Measurements from ENCODE around the gene CDH4.

The CDH4 gene

DNA sequence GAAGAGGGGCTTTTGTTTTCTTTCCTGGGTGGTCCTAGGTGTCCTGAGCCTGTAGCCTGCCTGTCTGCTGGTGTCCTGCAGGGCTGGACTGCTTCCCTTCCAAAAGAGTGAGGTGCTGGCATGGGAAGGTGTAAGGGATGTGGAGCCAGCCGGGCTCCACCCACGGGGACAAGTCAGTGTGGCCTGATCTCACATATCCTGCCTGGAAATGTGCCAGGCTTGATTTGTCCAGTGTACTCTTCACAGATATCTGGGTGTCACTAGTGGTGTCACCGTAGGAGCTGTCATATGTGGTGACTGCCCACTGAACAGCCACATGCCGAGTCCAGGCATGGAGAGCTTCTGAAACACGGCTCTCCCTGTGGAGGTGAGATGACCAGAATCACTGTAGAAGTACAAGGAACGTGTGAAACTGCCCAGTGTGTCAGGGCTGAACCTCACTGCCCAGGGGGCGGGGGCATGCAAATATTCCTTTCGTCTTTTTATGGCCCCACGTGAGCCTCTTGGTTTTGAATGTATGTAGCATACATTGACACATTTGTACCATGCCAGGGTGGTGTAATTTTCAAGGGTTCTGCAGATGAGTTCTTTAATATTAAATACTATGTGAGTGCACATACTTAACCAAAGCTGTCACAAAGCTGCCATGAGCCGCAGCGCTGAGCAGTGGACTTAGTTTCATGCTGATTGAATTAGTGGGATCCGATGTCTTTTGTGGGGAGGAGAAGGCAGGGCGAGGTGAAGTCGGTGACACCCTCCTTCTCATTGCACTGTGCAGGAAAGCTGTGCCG is 55.8 kb downstream of the CDH4 start:
- no peak for TF ChIP-seq POLR2A (IDR thresholded peaks at IDR 0.05; ENCODE audit: low read length)
- no peak for TF ChIP-seq GATA1 (IDR thresholded peaks at IDR 0.05; ENCODE audit: low read depth, low read length)
- DNase-seq, result no peak

DNA sequence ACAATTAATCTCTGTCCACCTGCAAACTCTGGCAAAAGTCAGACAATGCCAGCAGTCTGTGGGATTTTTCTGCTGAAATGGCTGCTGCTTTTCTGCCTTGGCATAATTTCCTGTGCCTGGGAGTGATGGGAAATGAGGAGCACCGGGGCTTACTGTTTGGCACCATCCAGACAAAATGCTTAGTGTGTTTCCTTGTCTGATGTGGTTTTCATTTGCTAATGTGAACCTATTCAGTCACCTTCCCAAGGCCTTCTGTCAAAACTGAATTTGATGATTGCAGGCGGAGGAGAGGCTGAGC is 56.4 kb downstream of the CDH4 start:
- DNase-seq, result no peak
- TF ChIP-seq POLR2A (IDR thresholded peaks at IDR 0.05; ENCODE audit: low read length), result no peak

DNA sequence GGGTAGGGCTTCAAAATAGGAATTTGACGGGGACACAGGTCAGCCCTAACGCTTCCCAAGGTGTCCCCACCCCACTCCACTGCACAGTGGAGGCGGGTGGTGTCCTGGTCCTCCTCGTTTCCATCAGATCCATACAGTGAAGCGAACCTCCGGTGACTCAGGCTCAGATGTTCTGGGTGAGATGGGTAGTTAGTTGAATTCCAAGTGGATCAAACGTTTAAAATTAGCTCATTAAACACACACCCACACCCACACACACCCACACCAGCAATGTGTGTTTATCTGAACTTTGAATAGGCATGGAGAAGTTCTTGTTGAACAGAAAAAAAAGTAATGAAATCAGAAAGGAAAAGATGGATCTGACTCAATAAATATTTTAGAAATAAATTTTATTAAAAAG is 58.9 kb downstream of the CDH4 start:
- DNase-seq, result no peak
- TF ChIP-seq GATA1 (IDR thresholded peaks at IDR 0.05; ENCODE audit: low read depth, low read length) (no peak), POLR2A (IDR thresholded peaks at IDR 0.05; ENCODE audit: low read length) (no peak)

DNA sequence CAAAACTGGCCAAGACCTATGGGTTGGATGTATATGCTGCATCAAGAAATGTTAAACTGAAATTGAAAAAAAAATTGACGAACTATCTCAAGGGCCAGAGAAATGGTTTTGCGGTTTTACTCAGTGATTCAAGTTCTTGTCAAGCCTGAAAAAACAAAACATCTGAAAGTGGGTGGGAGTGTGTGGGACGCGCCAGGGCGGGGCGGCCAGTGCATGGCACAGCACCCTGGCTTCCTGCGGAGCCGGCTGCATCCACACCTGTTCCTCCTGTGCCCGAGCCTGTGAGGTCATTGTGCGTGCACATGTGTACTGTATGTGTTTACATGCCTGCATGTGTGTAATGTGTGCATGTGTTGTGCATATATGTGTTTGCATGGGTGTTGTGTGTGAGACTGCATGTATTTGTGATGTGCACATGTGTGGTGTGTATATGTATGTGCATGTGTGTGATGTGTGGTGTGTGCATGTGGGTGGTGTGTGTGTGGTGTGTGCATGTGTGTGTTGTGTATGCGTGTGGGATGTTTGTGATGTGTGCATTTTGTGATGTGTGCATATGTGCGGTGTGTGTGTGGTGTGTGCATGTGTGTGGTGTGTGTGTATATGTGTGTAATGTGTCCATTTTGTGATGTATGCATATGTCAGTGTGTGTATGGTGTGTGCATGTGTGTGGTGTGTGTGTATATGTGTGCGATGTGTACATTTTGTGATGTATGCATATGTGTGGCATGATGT is 59.8 kb downstream of the CDH4 start:
- no peak for DNase-seq
- TF ChIP-seq GATA1 (IDR thresholded peaks at IDR 0.05; ENCODE audit: low read depth, low read length), result no peak
- no peak for TF ChIP-seq POLR2A (IDR thresholded peaks at IDR 0.05; ENCODE audit: low read length)

DNA sequence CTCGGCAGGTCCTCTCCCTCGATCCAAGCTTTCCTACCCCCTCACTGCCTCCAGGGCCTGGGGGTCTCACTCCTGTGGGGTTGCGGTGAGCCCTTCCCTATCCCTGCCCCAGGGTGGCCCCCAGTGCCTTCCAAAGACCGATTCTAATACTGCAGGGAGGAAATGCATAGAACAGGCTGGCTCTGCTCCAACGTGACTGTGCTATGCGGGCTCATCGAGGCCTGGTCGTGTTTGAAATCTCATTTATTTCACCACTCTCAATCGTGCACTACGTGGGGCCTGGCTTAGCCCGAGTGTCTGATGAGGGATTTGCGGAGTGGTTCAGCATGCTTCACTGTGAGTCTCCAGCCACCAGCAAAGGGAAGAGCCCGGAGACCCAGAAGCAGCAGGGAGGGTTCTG is 60.9 kb downstream of the CDH4 start:
- no peak for DNase-seq

DNA sequence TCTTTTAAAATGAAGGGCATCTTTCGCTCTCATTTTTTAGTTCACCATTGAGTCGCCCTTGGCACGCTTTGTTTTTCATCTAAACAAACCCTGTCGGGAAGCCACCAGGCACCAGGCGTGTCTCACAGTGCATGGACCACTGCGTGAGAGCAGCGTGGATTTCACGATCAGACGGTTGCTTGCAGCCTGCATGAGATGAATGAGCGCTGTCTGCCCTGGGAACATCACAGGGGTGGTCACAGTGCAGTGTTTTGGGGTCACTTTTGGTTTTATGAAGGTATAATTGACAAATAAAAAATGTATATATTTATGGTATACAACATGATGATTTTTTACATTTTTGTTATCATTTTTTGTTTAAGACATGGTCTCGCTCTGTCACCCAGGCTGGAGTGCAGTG is 61.3 kb downstream of the CDH4 start:
- TF ChIP-seq GATA1 (IDR thresholded peaks at IDR 0.05; ENCODE audit: low read depth, low read length) (no peak), POLR2A (IDR thresholded peaks at IDR 0.05; ENCODE audit: low read length) (no peak)
- no peak for DNase-seq

More for the DNA sequence above, 60.9 kb downstream of the CDH4 start:
- no peak for TF ChIP-seq POLR2A (IDR thresholded peaks at IDR 0.05; ENCODE audit: low read length)
- no peak for TF ChIP-seq GATA1 (IDR thresholded peaks at IDR 0.05; ENCODE audit: low read depth, low read length)

DNA sequence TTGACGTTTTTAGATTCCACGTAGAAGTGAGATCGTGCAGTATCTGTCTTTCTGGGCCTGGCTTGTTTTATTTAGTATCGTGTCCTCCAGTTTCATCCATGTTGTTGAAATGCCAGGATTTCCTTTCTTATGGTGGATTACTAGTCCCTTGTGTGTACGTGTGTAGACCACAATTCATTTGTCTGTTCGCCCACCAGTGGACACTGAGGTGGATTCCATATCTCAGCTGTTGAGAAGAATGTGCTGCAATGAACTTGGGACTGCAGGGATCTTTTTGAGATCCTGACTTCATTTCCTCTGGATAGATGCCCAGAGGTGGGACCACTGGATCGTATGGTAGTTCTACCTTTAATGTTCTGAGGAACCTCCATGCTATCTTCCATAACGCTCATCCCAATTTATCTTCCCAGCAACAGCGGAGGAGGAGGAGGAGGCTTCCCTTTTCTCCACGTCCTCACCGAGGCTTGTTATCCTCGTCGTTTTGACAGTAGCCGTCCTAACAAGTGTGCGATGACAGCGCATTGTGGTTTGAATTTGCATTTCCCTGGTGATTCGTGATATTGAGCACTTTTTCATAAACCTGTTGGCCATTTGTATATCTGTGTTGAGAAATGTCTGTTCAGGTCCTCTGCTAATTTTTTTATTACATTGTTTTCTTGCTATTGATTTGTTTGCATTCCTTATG is 62.4 kb downstream of the CDH4 start:
- DNase-seq, result no peak
- TF ChIP-seq POLR2A (IDR thresholded peaks at IDR 0.05; ENCODE audit: low read length), result no peak
- TF ChIP-seq GATA1 (IDR thresholded peaks at IDR 0.05; ENCODE audit: low read depth, low read length), result no peak

DNA sequence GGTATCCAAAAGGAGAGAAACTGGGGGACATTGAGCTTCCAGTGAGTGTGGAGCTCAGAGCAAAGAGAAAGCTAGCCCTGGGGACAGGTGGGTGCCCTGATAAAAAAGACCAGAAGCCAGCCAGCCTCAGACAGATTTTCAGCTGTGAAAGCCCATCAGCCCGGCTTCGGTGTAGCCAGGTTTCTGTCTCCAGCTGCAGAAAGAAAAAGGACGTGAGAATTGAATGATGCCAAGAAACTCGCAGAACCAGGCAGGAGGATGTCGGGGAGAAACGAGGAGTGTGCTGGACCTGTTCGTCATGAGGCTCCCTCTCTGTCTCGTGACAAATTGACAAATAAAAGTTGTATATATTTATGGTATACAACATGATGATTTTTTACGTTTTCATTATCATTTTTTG is 63.3 kb downstream of the CDH4 start:
- DNase-seq, result no peak

DNA sequence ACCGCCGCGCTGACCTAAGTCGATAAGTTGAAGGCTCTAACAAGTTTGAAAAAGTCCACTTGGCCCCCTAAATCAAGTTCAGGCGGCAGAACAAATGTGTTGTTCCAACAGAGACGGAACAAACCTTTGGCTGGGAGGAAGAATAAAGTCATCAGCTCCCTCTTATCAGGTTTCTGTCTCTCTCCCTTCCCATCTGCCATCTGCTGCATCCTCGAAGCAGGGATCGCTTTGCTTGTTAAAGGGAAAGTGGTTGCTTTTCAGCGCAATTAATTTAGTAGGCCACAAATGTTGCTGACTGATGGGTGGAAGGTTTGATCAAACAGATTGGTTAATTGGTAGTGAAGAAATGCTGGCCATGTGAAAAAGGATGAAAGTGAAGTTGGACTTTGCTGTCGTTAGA is 64.3 kb downstream of the CDH4 start:
- TF ChIP-seq POLR2A (IDR thresholded peaks at IDR 0.05; ENCODE audit: low read length) (no peak), GATA1 (IDR thresholded peaks at IDR 0.05; ENCODE audit: low read depth, low read length) (no peak)
- DNase-seq, result no peak

More for the DNA sequence above, 63.3 kb downstream of the CDH4 start:
- TF ChIP-seq GATA1 (IDR thresholded peaks at IDR 0.05; ENCODE audit: low read depth, low read length) (no peak), POLR2A (IDR thresholded peaks at IDR 0.05; ENCODE audit: low read length) (no peak)

DNA sequence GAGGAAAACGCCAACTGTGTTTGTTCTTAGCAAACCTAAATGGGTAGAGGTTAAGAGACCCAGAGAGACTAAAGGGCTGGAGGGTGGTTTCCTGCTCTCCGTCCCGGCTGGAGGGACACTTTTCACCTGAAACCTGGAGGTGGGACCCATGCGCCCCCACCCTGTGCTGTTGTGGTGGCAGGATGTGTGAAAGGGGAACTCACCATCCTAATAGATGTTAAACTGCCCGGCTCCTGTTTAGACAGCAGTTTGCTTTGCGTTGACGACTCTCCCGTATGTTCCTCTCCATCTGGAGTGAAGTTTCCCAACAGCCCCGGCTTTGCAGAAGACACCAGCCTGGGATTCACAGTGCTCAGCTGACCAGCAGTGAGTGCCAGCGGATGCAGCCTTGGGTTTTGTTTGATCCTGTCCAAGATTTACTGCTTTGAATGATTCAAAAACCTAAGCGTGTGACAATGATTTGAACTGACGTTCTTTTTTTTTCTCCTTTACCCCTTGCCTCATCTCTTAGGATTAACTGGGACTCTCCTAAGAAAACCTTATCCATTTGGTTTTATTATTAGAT is 66.0 kb downstream of the CDH4 start:
- no peak for TF ChIP-seq GATA1 (IDR thresholded peaks at IDR 0.05; ENCODE audit: low read depth, low read length)
- no peak for TF ChIP-seq POLR2A (IDR thresholded peaks at IDR 0.05; ENCODE audit: low read length)
- DNase-seq, result no peak

DNA sequence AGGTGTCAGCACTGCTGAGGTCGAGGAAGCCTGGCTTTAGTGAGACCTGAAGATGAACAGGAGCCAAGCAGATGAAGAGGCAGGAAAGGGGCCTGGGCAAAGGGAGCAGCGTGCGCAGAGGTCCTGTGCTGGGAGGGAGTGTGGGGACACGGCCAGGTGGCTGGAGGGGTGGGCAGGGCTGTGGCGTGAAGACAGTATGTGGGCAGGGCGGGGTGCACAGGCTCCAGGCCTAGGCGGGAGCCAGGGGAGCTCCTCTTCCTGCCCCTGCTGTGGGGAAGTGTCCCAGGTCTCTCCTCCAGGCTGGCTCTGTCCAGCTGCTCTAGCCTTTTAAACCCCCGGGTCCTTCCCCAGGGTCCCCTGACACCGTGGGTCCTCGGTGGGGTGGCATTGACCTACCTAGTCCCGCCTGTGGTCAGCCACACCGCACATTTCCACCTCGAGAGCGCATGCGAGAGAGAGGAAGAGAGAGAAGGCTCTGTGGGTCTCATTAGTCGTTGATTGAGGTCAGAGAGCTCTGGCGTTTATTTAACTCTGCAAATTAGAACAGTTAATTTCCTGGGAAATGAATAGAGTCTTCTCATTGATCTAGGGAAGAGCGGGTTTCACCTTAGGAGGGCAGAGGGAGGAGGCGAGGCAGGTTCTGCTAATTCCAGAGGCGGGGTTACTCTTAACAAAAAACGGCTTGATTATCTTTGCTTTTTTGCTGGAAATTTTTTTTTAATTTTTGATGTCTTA is 68.8 kb downstream of the CDH4 start:
- TF ChIP-seq POLR2A (IDR thresholded peaks at IDR 0.05; ENCODE audit: low read length) (no peak), GATA1 (IDR thresholded peaks at IDR 0.05; ENCODE audit: low read depth, low read length) (no peak)
- DNase-seq, result no peak

DNA sequence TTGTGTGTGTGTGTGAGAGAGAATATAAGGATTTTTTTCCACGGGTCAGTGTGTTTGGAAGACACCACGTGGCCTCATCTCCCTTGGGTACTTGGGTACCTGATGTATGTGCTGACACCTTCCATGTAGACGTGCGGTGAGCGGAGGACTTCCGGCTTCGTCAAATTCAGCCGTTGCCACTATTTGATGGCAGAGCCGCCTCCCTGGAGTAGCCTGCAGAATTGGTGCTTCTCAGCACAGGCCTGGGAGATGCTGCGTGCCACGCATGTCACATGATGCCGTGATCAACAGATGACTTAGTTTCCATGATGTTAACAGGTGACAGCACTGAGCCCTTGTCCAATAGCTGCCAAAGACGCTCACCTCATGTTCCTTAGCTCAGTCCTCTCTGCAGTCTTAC is 69.4 kb downstream of the CDH4 start:
- no peak for TF ChIP-seq GATA1 (IDR thresholded peaks at IDR 0.05; ENCODE audit: low read depth, low read length)
- TF ChIP-seq POLR2A (IDR thresholded peaks at IDR 0.05; ENCODE audit: low read length), result no peak
- DNase-seq, result no peak

DNA sequence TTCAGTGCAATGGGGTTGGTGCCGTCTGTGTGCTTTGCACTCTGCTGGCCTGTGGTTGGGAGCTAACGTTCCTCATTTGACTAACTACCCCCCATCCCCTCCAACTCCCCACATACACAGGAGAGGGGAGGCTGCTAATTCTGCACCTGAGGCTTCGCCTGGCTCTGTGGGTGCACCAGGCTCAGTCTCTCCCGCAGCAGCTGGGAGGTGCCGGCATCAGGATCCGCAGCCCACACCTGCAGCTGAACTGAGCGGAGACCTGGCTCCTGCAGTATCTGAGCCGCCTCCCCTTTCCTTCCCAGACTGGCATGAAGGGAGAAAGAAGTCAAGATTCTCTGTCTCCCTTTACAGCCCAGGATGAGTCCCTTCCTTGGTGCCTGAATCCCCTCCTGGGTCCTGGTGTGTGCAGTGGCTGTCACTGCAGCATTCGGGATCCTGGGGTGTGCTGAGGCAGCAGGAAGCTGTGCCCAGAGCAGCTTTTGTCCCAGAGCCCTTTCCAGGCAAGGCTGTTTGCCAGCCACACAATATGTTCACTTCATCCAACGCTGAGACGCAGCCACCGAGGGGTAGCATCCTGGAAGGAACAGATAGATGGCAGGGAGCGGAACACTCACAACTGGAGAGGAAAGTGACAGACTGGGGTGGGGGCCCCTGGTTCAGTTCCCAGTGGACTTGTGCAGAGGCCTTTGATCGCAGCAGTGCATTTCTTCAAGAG is 70.2 kb downstream of the CDH4 start:
- TF ChIP-seq POLR2A (IDR thresholded peaks at IDR 0.05; ENCODE audit: low read length), result no peak
- TF ChIP-seq GATA1 (IDR thresholded peaks at IDR 0.05; ENCODE audit: low read depth, low read length), result no peak
- DNase-seq, result no peak
